Esophagus mucosa (tissue), 1 donor: ENCODE results near the gene RADIL. TPM values are rescaled to one million over a fixed set of nuclear protein-coding genes. Genes with fewer than 3 reads are reported as not detected.
"Not testable (repeated sequence)": the region's sequence is repeated elsewhere in the genome, so short reads cannot be mapped to it uniquely, and the experiment has no call there.

Experiments
- ATAC-seq: fragments of 200-7000 bp; cut with Tn5 transposase; one replicate; pipeline ENCODE4 v1.9.1; 2020
- total RNA-seq: library from RNA; stranded (reverse); gene quantifications from one replicate; pipeline ENCODE4 v1.2.4, GENCODE V29; 2023
- donor health status: DM: yes; HTN: yes; CAD: no.

Gene RADIL
- total RNA-seq, 1 donor from 2014 or later: 0.20 TPM

DNA sequence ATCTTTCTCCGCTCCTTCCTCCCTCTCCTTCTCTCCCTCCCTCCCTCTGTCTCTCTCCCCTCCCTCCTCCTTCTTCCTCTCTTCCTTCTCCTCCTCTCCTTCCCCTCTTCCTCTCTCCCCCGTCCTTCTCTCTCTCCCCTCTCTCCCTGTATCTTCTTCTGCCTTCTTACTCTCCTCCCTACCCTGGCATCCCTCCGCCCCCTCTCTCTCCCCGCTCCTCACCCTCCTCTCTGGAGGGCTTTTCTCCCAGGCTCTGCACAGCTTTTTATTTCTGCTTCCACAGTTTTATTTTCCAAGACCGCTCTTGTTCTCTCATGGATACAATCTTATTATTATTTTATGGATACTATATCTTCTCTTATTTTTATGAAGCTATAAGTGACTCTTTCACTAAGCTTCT lies 75.5 kb downstream of the RADIL start:
- ATAC-seq: no peak

DNA sequence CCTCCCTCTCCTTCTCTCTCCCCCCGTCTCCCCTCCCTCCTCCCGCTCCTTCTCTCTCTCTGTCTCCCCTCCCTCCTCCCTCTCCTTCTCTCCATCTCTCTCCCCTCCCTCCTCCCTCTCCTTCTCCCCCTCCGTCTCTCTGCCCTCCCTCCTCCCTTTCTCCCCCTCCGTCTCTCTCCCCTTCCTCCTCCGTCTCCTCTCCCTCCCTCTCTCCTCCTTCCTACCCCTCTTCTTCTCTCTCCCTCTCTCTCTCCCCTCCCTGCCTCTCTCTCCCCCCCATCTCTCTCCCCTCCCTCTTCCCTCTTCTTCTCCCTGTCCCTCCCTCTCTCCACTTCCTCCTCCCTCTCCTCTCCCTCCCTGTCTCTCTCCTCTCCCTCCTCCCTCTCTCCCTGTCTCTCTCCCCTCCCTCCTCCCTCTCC lies 75.9 kb downstream of the RADIL start:
- ATAC-seq: no peak

DNA sequence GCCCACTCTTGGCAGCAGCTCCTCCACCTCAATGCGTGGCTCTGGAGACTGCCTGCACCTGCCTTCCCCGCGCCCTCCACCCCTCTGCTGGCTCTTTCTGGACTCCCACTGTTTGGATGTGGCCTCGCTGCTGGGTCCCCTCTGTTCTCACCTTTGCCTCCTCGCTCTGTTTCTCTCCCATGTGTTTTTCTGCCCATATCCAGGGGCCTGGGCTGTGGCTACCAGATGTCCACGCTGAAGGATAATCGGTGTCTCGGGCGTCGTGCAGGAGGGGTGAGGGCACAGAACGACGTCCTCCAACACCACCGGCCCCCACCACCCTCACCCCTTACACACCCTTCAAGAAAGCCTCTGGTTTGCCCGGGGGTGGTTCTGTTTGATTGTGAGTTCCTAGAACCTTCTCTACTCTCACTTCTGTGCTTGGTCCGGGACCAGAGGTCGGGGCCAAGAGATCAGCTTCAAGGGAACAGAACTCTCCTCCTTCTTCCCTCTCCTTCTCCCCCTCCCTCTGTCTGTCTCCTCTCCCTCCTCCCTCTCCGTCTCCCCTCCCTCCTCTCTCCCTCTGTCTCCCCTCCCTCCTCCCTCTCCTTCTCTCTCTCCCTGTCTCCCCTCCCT lies 76.4 kb downstream of the RADIL start:
- no peak for ATAC-seq

DNA sequence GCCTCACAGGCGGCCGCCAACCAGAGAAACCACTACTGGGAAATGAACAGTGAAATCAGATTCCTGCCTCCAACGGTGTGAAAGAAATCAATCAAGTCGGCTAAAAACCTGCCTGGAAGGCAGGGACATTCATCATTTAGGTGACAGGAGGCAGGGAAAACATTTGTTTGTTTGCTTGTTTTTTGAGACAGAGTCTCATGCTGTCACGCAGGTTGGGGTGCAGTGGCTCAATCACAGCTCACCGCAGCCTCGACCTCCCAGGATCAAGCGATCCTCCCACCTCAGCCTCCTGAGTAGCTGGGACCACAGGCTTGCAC lies 77.6 kb downstream of the RADIL start:
- ATAC-seq: no peak

DNA sequence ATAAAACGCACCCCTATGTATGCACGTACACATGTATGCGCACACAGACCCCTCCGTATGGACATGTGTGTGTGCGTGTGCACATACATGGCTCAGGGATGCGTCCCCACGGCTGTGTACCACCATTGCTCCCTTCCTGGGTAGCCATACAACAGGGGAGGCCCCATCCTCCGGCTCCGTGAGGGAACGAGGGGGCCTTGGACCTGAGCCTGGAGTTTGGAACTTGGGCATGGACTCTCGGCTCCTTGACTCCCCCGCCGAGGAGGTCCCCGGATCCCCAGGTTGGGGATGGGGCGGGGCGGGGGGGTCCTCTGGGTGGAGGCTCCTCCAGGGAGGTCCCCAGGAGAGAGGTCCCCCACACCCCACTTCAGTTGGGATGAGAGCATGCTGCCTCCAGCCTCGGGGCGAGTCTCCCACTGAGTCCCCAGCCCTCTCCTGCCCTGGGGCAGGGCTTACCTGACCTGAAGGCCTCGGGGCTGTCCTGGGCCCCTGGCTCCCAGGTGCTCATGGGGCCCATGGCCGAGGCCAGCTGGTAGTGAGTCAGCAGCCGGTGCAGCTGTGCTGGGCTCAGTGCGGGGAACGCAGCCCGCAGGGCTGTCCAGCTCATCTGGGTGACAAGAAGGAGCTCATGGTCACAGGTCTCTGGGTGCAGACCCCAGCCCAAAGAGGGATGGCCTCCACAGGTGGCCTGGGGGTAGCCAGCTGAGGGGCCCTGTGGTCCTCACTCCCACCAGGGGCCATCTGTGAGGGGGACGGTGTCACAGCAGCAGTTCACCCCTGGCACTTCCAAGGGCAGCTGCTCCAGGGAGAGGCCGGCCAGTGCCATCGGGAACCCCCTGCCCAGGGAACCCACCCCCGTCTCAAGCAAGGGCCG lies 78.2 kb downstream of the RADIL start:
- ATAC-seq: no peak

DNA sequence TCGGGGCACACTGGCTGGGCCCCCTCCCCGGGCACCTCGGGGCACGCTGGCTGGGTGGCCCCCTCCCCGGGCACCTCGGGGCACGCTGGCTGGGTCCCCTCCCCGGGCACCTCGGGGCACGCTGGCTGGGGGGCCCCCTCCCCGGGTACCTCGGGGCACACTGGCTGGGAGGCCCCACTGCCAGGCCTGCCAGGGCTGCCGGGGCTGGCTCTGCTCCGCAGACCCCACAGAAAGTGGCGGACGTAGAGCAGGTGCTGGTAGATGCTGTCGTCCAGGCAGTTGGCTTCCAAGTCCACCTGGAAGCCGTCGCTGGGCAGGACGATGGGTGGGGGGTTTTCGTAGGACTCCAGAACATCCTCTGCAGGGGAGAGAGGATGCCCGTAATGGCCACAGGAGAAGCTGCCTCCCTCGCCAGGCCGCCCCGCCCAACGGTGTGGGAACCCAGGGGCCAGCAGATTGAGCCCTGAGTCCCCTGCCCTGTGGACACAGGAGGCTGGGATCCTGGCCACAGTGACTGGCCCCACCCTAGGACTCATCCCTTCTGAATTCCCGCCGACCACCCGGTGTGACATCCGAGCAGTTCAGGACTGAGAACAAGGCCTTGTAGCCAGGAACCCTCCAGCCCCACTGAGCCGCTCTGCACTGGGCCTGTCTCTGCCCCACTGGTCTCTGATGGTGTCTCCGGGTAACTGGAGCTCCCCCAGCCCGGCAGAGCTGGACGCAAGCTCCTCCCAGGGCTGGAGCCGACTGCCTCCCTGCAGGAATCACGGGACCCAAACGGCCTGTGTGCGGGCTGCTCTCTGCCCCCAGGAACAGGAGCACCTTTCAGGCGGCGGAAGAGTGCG lies 79.9 kb downstream of the RADIL start:
- no peak for ATAC-seq

DNA sequence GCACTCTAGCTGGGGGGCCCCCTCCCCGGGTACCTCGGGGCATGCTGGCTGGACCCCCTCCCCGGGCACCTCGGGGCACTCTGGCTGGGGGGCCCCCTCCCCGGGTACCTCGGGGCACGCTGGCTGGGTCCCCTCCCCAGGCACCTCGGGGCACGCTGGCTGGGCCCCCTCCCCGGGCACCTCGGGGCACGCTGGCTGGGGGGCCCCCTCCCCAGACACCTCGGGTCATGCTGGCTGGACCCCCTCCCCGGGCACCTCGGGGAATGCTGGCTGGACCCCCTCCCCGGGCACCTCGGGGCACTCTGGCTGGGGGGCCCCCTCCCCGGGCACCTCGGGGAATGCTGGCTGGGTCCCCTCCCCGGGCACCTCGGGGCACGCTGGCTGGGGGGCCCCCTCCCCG lies 80.9 kb downstream of the RADIL start:
- ATAC-seq: not testable (repeated sequence)

DNA sequence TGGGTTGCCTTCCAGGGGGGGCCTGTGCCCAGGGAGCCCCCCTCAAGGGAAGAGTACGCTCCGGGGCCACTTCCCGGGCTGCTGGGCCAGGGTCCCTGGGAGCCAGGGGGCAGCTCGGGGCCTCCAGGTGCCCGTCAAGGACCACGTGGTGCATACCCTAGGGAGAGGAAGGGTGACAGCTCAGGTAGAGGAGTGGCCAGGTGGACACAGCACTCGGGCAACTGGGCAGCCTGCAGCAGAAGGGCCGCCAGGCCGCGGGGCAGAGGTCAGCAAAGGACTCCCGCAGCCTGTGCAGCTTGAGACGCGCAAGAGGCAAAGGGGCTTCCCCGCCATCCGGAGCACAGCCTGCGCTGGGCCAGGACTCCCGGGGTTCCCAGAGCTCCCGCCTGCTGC lies 81.7 kb downstream of the RADIL start:
- no peak for ATAC-seq

DNA sequence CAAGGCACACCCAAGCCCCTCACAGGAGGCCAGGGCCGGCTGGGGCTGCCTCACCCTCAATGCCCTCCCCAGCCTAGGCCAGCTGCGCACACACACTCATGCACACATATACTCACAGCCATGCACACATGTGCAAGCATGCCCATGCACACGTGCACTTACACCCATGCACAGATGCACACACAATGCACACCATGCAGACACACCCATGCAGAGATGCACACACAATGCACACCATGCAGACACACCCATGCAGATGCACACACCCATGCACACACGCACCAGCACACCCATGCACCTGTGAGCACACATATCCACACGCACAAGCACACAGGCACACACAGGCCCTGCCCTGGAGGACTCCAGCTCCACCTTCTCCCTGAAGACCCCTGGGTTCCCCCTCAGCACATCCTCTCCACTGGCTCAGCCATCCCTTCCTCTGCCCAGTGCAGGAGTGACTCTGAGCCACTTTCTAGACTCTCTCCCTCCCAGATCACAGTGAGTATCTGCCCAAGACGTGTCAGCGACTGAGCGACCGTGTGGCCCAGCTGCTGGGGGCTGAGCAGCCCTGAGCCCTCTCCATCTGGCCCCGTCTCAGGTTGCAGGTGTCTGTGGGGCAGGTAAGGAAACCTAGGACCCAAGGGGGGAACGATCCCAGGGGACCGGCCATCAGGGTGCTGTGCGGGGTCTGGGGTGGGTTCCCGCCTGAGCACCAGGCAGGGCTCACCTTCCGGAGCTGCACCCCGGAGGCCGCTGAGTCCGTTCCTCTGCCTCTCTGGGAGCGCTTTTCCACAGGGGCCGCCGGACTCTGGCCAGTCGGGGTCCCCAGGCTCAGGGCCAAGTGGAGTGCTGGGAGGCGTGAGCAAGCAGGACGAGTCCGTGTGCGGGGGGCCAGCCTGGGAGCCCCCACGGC lies 82.3 kb downstream of the RADIL start:
- ATAC-seq: no peak

DNA sequence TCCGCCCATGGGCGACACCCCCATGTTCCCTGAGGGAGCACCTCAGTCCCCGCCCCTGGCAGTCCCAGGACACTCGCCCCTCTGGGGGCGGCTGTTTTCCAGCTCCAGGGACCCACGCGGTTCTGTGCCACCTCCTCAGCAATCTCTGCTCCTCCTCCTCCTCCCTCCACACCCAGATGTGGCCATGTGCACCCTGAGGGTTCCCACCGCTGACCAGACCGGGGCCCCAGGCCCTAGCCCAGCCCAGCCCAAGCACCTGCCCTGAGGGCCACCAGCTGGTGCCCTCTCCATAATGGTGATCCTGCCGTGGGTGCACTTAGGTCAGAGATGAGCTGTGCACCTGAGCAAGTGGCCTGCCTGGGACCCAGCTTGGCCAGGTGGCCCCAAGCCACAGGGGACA lies 83.0 kb downstream of the RADIL start:
- ATAC-seq: no peak

DNA sequence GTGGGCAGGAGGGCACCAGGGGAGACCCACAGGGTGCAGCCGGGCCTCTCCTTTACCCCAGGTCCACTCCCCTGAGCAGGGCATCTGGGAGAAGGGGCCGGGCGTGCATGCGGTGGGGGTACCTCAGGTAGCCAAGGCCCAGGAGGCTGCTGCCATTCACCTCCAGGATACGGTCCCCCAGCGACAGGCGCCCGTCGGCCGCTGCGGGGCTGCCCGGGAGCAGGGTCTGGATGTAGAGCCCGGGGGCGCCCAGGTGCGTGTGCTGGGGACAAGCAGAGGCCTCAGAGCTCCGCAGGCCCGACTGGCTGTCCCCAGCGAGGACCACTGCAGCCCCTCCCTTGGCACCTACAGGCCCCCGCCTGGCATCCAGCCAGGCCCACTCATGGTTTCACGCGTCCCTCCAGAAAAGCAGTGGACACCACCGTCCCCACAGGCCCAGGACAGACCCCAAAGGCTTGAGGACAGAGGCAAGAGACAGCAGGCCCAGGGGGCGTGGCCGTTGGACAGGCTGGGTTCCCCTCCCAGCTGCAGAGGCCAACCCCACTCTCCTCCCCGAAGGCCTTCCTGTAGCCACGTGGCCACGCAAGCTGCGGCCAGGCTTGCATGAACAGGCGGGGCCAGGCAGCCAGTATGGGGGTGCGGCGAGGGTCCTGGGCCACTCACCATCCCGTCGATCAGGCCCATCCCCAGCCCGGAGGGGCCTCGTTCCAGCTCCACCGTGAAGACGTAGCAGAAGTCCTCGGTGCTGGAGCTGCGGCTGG lies 83.8 kb downstream of the RADIL start:
- ATAC-seq: peak; percentile 27

DNA sequence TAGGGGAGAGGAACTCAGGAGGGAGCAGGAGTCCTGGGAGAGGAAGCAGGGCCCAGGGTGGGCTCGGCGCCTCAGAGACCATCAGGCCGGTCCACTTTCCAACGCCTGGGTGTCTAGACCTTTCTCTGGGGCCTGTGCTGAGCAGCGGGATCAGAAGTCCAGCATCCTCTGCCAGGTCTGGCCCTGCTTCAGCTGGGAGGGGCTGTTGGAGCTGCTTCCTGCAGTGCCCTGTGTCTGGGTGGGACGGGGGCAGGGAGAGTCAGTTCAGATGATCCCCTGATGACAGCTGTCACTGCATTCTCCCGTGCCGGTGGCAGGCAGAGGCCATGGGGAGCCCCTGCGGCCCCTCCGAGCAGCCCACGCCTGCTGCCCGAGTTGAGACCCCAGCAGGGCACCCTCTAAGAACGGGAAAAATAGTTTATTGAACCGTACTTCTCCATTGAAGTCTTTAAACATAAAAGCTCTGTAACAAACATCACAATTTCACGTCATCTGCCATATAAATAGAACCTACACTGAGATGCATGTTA lies 84.7 kb downstream of the RADIL start:
- peak; percentile 12 for ATAC-seq

DNA sequence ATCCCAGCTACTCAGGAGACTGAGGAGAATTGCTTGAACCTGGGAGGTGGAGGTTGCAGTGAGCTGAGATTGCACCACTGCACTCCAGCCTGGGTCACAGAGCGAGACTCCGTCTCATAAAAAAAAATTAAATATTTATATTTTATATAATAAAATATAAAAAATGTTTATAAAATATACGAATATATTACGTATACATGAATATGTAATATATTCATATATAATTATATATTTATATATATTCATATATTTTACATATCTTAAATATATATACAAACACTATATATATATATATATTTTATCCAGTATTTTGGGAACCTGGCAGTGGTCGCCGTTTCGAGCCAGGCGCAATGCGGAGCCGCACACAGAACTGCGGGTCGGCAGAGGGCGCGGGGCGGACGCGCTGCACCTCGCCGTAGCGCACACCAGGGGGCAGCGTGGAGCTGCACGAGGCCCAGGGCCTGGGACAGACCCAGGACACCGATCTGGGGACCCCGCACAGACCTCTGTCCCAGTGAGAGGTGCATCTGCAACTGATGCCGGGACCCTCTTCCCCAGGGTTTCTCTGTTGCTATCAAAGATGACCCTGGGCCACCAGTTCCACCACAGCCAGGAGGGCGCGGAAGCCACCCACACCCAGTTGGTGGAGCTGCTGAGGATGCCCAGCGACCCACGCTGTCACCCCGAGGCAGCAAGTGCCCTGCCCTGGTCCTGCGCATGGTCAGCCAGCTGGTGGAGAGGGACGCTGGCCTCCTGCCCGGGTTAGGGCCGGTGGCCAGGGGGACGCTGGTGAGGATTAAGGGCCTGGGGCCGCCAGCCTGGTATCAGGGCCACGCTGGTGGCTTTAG lies 85.4 kb downstream of the RADIL start:
- peak; percentile 79 for ATAC-seq

DNA sequence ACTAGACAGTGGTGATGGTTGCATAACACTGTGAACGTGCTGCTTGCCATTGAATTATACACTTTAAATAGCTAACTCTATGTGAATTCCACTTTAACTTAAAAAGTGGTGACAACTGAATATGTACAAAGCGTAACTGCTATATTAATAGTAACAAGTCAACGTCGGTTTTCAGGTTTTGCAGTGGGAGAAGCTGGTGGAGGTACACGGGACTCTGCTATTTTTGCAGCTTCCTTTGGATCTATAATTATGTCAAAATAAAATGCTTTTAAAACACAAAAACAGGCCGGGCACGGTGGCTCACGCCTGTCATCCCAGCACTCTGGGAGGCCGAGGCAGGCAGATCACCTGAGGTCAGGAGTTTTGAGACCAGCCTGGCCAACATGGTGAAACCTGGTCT lies 87.1 kb downstream of the RADIL start:
- no peak for ATAC-seq

DNA sequence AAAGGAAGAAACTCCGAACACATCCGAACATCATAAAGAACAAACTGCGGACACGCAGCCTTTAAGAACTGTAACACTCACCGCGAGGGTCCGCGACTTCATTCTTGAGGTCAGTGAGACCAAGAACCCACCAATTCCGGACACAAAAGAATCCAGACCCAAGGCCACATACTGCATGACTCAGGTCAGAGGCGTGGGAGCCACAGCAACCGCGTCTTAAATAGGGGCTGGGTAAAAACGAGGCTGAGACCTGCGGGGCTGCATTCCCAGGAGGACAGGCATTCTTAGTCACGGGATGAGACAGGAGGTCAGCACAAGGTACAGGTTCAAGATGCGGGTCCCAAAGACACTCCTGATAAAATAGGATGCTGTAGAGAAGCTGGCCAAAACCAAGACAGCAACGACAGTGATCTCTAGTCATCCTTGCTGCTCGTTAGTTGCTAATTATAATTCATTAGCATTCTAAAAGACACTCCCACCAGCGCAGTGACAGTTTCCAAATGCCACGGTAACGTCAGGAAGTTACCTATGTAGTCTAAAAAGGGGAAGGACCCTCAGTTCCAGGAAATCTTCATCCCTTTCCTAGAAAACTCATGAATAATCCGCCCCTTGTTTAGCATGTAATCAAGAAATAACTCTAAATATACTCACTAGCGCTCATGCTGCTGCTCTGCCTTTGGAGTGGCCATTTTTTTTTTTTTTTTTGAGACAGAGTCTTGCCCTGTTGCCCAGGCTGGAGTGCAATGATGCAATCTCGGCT lies 88.7 kb downstream of the RADIL start:
- no peak for ATAC-seq

DNA sequence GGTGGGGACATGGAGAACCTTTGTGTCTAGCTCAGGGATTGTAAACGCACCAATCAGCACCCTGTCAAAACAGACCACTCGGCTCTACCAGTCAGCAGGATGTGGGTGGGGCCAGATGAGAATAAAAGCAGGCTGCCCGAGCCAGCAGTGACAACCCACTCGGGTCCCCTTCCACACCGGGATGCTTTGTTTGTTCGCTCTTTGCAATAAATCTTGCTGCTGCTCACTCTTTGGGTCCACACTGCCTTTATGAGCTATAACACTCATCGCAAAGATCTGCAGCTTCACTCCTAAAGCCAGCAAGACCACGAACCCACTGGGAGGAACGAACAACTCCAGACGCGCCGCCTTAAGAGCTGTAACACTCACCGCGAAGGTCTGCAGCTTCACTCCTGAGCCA lies 89.3 kb downstream of the RADIL start:
- ATAC-seq: not testable (repeated sequence)

DNA sequence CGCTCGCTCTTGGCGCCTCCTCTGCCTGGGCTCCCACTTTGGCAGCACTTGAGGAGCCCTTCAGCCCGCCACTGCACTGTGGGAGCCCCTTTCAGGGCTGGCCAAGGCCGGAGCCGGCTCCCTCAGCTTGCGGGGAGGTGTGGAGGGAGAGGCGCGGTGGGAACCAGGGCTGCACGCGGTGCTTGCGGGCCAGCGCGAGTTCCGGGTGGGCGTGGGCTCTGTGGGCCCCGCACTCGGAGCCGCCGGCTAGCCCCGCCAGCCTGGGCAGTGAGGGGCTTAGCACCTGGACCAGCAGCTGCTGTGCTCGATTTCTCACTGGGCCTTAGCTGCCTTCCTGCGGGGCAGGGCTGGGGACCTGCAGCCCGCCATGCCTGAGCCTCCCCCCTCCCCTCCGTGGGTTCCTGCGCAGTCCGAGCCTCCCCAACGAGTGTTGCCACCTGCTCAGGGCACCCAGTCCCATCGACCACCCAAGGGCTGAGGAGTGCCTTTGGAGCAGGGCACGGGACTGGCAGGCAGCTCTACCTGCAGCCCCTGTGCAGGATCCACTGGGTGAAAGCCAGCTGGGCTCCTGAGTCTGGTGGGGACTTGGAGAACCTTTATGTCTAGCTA lies 90.0 kb downstream of the RADIL start:
- not testable (repeated sequence) for ATAC-seq

DNA sequence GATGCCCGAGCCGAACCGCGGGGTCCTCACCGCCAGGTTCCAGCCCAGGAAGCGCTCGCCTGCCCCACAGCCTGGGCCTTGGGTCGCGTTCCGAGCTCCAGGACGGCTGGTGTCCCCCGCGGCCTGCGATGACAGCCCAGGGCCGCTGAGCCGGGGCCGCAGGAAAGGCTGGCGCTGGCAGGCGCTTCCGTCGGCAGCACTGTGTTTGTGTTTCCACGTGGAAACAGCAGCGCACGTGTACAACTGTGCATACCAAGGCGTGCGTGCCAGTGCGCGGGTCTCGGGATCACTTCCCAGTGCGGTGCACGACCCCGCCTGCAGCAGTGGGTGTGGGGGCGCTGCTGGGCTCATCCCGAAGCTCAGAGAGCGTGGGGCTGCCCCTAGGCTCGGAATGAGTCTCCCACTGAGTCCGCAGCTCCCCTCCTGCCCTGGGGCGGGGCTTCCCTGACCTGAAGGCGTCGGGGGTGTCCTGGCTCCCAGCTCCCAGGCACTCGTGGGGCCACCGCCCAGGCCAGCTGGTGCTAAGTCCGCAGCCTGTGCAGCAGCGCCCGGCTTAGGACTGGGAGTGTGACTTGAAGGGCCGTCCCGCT lies 90.9 kb downstream of the RADIL start:
- ATAC-seq: peak; percentile 9
